Testis (tissue), 3 donors: ENCODE data around the gene ST7. TPM values are rescaled to one million over a fixed set of nuclear protein-coding genes. Genes with fewer than 3 reads are reported as not detected.

Experiments used
- DNase-seq: peaks from one replicate; pipeline ENCODE4 v3.0.0-alpha.2; 2019
- H3K27ac ChIP-seq, 2 donors: fragments of 200-600 bp; sonication (generic); one replicate each; pipeline ENCODE4 v1.5.1; 2019
- H3K27me3 ChIP-seq: fragments of 200-600 bp; sonication (generic); one replicate; pipeline ENCODE4 v1.5.1; 2019
- H3K36me3 ChIP-seq: fragments of 200-600 bp; sonication (generic); one replicate; pipeline ENCODE4 v1.5.1; 2017; ENCODE audit warnings: low read depth; ENCODE audit errors: missing control alignments
- H3K4me1 ChIP-seq: fragments of 200-600 bp; sonication (generic); one replicate; pipeline ENCODE4 v1.5.1; 2019
- H3K4me3 ChIP-seq, 2 donors: fragments of 200-600 bp; sonication (generic); one replicate each; pipeline ENCODE4 v1.5.1; 2017 to 2019
- H3K9me3 ChIP-seq: fragments of 200-600 bp; sonication (generic); one replicate; pipeline ENCODE4 v1.5.1; 2017
- POLR2A ChIP-seq: fragments of 450-650 bp; IDR thresholded peaks from one replicate; pipeline ENCODE4 v1.6.1; 2017; ENCODE audit warnings: antibody characterized with exemption, mild to moderate bottlenecking, moderate library complexity
- whole genome bisulfite sequencing, 2 donors: methylation state at CpG; one replicate each; pipeline ENCODE4 v1.1.5; 2018; 5-methylcytosine and 5-hydroxymethylcytosine counted together
- intact Hi-C: fragments of 100-400 bp; cut with DNase I; formaldehyde crosslinking; loops from one replicate; pipeline ENCODE4 v1.15.1; 2023; ENCODE audit warnings: low total_unique reads
- polyA plus RNA-seq: library from polyadenylated mRNA; stranded (reverse); fragments of 350-450 nt; fragmentation: Illumina TruSeq; extraction: RNeasy Lipid Tissue Mini Kit (QIAGEN cat#74804); gene quantifications from one replicate; pipeline ENCODE4 v1.2.3, GENCODE V29; 2014; ENCODE audit warnings: low read depth, low replicate concordance; ENCODE audit not compliant: insufficient read depth
- total RNA-seq, 2 donors: library from RNA; depleted of rRNA; stranded (reverse); fragments of >200 nt; gene quantifications; one replicate each; pipeline ENCODE4 v1.2.3, GENCODE V29; 2016
- TF ChIP-seq, protein P1 (sequence below), 3 experiments: fragments of 450-650 bp in 2 of 3; fragments of 200-600 bp in 1 of 3; sonication (generic) in 1 of 3; IDR thresholded peaks; one replicate each; pipeline ENCODE4 v1.5.1; 2016 to 2019; ENCODE audit warnings: antibody characterized with exemption in 3 of 3, mild to moderate bottlenecking in 2 of 3, moderate library complexity in 1 of 3

The ST7 gene
- total and polyA plus RNA-seq, 3 donors from 2014 or later = 15.9 to 25.3 (median 23.2) TPM

DNA sequence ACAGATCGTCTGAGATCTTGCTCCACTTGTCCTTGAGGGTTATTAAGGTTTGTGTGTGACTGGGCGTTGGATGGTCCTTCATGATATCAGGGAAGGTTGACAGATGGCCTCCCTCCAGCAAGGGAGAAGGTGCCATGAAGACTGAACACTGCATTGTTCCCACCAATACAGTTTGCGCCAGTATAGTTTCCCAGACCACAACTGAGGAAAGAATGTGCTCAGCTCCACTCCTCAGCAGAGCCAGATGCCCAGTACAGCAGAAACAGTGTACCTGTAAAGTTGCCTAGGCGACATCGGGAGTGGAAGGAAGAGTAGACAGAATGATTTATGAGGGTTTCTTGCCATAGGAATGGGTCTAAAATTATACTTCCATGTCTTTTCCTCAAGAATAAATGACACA is 137.5 kb downstream of the ST7 start:
- intact Hi-C loops = no loop called here
- Histone ChIP-seq H3K27ac (no peak overlapping the region), H3K4me1 (peaks cover 10% of the 10 kb centered on the region), H3K4me3 (no peak overlapping the region), H3K9me3 (no peaks in the 10 kb centered on the region), H3K27me3 (no peaks in the 10 kb centered on the region), H3K36me3 (no peaks in the 10 kb centered on the region)
- no peak for DNase-seq
- 60 to 70% methylated on average over 5 of the region's 5 CpGs for WGBS, 2 donors
- TF ChIP-seq POLR2A = no peak
- TF ChIP-seq, protein P1, sequence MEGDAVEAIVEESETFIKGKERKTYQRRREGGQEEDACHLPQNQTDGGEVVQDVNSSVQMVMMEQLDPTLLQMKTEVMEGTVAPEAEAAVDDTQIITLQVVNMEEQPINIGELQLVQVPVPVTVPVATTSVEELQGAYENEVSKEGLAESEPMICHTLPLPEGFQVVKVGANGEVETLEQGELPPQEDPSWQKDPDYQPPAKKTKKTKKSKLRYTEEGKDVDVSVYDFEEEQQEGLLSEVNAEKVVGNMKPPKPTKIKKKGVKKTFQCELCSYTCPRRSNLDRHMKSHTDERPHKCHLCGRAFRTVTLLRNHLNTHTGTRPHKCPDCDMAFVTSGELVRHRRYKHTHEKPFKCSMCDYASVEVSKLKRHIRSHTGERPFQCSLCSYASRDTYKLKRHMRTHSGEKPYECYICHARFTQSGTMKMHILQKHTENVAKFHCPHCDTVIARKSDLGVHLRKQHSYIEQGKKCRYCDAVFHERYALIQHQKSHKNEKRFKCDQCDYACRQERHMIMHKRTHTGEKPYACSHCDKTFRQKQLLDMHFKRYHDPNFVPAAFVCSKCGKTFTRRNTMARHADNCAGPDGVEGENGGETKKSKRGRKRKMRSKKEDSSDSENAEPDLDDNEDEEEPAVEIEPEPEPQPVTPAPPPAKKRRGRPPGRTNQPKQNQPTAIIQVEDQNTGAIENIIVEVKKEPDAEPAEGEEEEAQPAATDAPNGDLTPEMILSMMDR (IDR thresholded peaks at IDR 0.05) = no peak

DNA sequence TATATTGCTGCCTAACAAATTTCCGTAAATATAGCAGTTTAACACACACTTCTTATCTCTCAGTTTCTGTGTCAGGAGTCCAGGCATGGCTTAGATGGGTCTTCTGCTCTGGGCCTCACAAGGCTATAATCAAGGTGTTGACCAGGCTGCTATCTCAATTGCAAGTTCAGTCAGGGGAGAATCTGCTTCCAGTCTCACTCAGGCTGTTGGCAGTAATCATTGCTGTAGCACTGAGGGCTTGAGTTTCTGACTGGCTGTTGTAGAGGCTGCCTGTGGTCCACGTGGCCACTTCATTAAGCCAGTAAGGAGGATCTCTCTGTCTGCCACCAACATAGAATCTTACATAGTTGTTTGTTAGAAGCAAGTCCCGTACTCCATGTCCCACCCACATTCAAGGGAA is 138.4 kb downstream of the ST7 start:
- Histone ChIP-seq H3K27ac (no peak overlapping the region), H3K4me3 (no peak overlapping the region), H3K9me3 (no peaks in the 10 kb centered on the region), H3K36me3 (no peaks in the 10 kb centered on the region), H3K4me1 (peaks cover 6% of the 10 kb centered on the region), H3K27me3 (no peaks in the 10 kb centered on the region)
- 76 to 79% methylated on average over 3 of the region's 3 CpGs for WGBS, 2 donors
- intact Hi-C loops = no loop called here
- TF ChIP-seq, protein P1 (IDR thresholded peaks at IDR 0.05) = no peak
- TF ChIP-seq POLR2A = no peak
- DNase-seq = no peak

DNA sequence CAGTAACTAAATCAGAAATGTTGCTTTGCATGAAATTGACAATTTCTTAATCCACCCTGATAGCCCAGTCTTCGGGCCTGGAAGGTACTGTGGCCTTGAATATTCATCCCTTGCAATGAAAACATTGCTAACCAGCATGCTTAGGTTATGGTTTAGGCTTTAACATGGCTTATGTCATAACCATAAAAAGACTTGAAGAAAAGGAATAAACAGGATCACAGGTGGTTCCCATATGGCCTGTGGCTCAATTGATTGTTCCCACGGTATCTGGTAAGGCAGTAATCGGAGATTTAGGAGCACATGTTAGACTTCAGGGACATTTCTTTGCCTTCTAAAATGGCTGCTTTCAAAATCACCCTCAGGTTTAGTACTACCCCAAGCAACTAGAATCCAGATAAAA is 139.5 kb downstream of the ST7 start:
- H3K4me3 ChIP-seq = no peak overlapping the region
- no peaks in the 10 kb centered on the region for H3K36me3 ChIP-seq
- DNase-seq = no peak
- H3K27ac ChIP-seq = no peak overlapping the region
- H3K9me3 ChIP-seq = no peaks in the 10 kb centered on the region
- WGBS, 2 donors = 76 to 82% methylated on average over 3 of the region's 3 CpGs
- intact Hi-C loops = no loop called here
- no peak for TF ChIP-seq POLR2A
- TF ChIP-seq, protein P1 (IDR thresholded peaks at IDR 0.05) = no peak
- H3K4me1 ChIP-seq = peaks cover 6% of the 10 kb centered on the region
- no peaks in the 10 kb centered on the region for H3K27me3 ChIP-seq

DNA sequence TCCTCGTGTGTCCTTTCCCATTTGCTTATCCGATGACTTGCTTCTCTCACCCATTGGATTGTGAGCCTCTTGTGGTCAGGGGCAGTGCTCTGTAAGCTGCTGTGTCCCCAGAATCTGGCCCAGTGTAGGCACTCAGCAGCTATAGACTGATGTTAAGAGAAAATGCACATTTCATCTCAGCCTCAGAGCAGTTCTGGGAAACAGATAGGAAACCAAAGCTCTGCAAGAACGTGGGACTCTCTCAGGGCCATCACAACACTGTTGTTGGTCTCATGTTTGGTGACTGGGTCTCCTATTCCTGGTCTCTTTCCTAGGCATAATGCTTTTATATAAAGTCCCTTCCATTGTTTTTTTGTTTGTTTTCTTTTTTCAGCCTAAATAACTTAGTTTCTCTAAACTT is 141.2 kb downstream of the ST7 start:
- Histone ChIP-seq H3K4me3 (no peak overlapping the region), H3K9me3 (no peaks in the 10 kb centered on the region), H3K27ac (no peak overlapping the region), H3K36me3 (no peaks in the 10 kb centered on the region), H3K4me1 (peaks cover 6% of the 10 kb centered on the region), H3K27me3 (no peaks in the 10 kb centered on the region)
- intact Hi-C loops = no loop called here
- no peak for TF ChIP-seq POLR2A
- TF ChIP-seq, protein P1 (IDR thresholded peaks at IDR 0.05) = no peak
- no peak for DNase-seq
- 88 to 93% methylated on average over 3 of the region's 3 CpGs for WGBS, 2 donors

DNA sequence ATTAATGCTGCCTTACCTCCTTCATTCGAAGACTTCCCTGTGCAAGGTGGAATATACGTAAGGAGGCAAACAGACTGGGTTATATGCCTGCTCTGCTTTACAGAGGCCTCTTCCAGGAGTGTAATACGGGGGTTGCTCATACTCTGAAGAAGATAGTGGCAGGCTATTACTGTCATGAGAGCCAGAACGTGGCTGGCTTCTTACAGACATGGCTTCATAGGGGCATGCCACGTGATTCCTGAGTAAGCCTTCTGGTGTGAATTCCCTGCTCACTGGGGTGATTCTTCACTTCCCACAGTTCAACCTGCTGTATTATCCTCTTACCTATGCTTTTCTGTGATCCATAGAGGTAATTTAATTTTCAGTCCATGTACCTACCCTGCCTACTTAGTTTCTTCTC is 141.8 kb downstream of the ST7 start:
- no peak for DNase-seq
- Histone ChIP-seq H3K27me3 (no peaks in the 10 kb centered on the region), H3K9me3 (no peaks in the 10 kb centered on the region), H3K36me3 (no peaks in the 10 kb centered on the region), H3K4me1 (peaks cover 6% of the 10 kb centered on the region), H3K4me3 (no peak overlapping the region), H3K27ac (no peak overlapping the region)
- TF ChIP-seq, protein P1 (IDR thresholded peaks at IDR 0.05) = no peak
- no peak for TF ChIP-seq POLR2A
- 94 to 96% methylated on average over 5 of the region's 5 CpGs for WGBS, 2 donors
- intact Hi-C loops = no loop called here
